Measurements from ENCODE around the gene PPP1R18.
A peak's percentile ranks its signal among the peaks of the same experiment; 100 is the strongest.
"Not testable (repeated sequence)": the region's sequence is repeated elsewhere in the genome, so short reads cannot be mapped to it uniquely, and the experiment has no call there.

Gene PPP1R18

GRCh38 chr6:30727920-30728553, 41.6 kb upstream of the PPP1R18 start:
- Histone ChIP-seq H3K4me1 (peaks cover 0 to 50% (median 20%) of the 10 kb centered on the region in 4 donors), H3K9me3 (no peaks in the 10 kb centered on the region), H3K4me3 (no peak overlapping the region), H3K36me3 (peaks cover 63 to 97% (median 77%) of the 10 kb centered on the region in 3 donors), H3K27ac (peak overlapping the region; percentile 23 to 48), H3K27me3 (no peaks in the 10 kb centered on the region)
- intact Hi-C loops (cut with DNase I; ENCODE audit: low total_unique reads), result no loop called here
- DNase-seq, result no peak
- no peak for TF ChIP-seq CTCF (IDR thresholded peaks at IDR 0.05)

- H3K36me3 ChIP-seq, result peaks cover 54 to 88% (median 69%) of the 10 kb centered on the region in 3 donors
- H3K9me3 ChIP-seq, result no peaks in the 10 kb centered on the region
- DNase-seq, result no peak
- intact Hi-C loops (cut with DNase I; ENCODE audit: low total_unique reads), result no loop called here
- no peak for TF ChIP-seq CTCF (IDR thresholded peaks at IDR 0.05)
- peak overlapping the region; percentile 23 to 48 for H3K27ac ChIP-seq
- H3K4me1 ChIP-seq, result peaks cover 0 to 63% (median 27%) of the 10 kb centered on the region in 4 donors
- H3K27me3 ChIP-seq, result no peaks in the 10 kb centered on the region
- H3K4me3 ChIP-seq, result no peak overlapping the region
These were observed 40.3 kb upstream of the PPP1R18 start for GRCh38 chr6:30726506-30727413.

- Histone ChIP-seq H3K27me3 (no peaks in the 10 kb centered on the region), H3K9me3 (no peaks in the 10 kb centered on the region), H3K27ac (peak overlapping the region; percentile 23 to 35), H3K4me1 (peaks cover 0 to 62% (median 25%) of the 10 kb centered on the region in 4 donors), H3K4me3 (no peak overlapping the region), H3K36me3 (peaks cover 54 to 80% (median 66%) of the 10 kb centered on the region in 3 donors)
- no peak for TF ChIP-seq CTCF (IDR thresholded peaks at IDR 0.05)
- no peak for DNase-seq
- intact Hi-C loops (cut with DNase I; ENCODE audit: low total_unique reads), result no loop called here
These were observed 39.5 kb upstream of the PPP1R18 start for GRCh38 chr6:30725713-30726505.

- DNase-seq, result no peak
- H3K27me3 ChIP-seq, result no peaks in the 10 kb centered on the region
- intact Hi-C loops (cut with DNase I; ENCODE audit: low total_unique reads), result loop anchor here (5.0 kb wide), 1 partner anchor 108 kb away; the partner anchor contains the start of genes MRPS18B and PPP1R10
- no peak overlapping the region for H3K4me3 ChIP-seq
- no peaks in the 10 kb centered on the region for H3K9me3 ChIP-seq
- H3K4me1 ChIP-seq, result peaks cover 0 to 55% (median 21%) of the 10 kb centered on the region in 4 donors
- TF ChIP-seq CTCF (IDR thresholded peaks at IDR 0.05), result no peak
- peaks cover 49 to 72% (median 58%) of the 10 kb centered on the region in 3 donors for H3K36me3 ChIP-seq
- peak overlapping the region; percentile 8 to 23 for H3K27ac ChIP-seq
These were observed 38.6 kb upstream of the PPP1R18 start for GRCh38 chr6:30724906-30725667.

- intact Hi-C loops (cut with DNase I; ENCODE audit: low total_unique reads), result loop anchor here (5.0 kb wide), 1 partner anchor 107 kb away; the partner anchor contains the start of genes MRPS18B and PPP1R10
- Histone ChIP-seq H3K27ac (peak overlapping the region; percentile 8 to 23), H3K36me3 (peaks cover 39 to 62% (median 48%) of the 10 kb centered on the region in 3 donors), H3K4me1 (peaks cover 0 to 63% (median 25%) of the 10 kb centered on the region in 4 donors)
- not testable (repeated sequence) for H3K9me3 ChIP-seq, H3K4me3 ChIP-seq, H3K27me3 ChIP-seq, DNase-seq
These were observed 37.6 kb upstream of the PPP1R18 start for GRCh38 chr6:30723843-30724741.

- not testable (repeated sequence) for H3K4me3 ChIP-seq, DNase-seq, H3K27me3 ChIP-seq, H3K9me3 ChIP-seq
- Histone ChIP-seq H3K27ac (peak overlapping the region in 1 of 2 donors; percentile 4), H3K4me1 (peaks cover 0 to 64% (median 26%) of the 10 kb centered on the region in 4 donors), H3K36me3 (peaks cover 35 to 55% (median 40%) of the 10 kb centered on the region in 3 donors)
- intact Hi-C loops (cut with DNase I; ENCODE audit: low total_unique reads), result loop anchor here (5.0 kb wide), 1 partner anchor 106 kb away; the partner anchor contains the start of genes MRPS18B and PPP1R10
These were observed 36.9 kb upstream of the PPP1R18 start for GRCh38 chr6:30723159-30723842.

Measured in tibial artery (tissue), 4 donors.